WERI-Rb-1 (cell line): Measurements from ENCODE around the gene RNF20.

Source experiments
- DNase-seq: peaks from one replicate; pipeline ENCODE4 v3.0.0-alpha.2; 2020
- H3K27ac ChIP-seq: fragments of 250-450 bp; sonication (Bioruptor Pico); 2 replicates; pipeline ENCODE4 v1.5.1; 2020; ENCODE audit warnings: mild to moderate bottlenecking, moderate library complexity
- H3K27me3 ChIP-seq: fragments of 250-450 bp; sonication (Bioruptor Pico); 2 replicates; pipeline ENCODE4 v1.5.1; 2021; ENCODE audit warnings: mild to moderate bottlenecking, low read depth, moderate library complexity; ENCODE audit not compliant: insufficient read depth, severe bottlenecking
- H3K36me3 ChIP-seq: fragments of 250-450 bp; sonication (Bioruptor Pico); 2 replicates; pipeline ENCODE4 v1.5.1; 2020; ENCODE audit warnings: mild to moderate bottlenecking, moderate library complexity
- H3K4me3 ChIP-seq: 2 replicates; pipeline ENCODE4 v1.5.1; 2011; ENCODE audit warnings: low read depth, mild to moderate bottlenecking, control low read depth, low read length
- H3K9me3 ChIP-seq: fragments of 250-450 bp; sonication (Bioruptor Pico); 2 replicates; pipeline ENCODE4 v1.5.1; 2021; ENCODE audit warnings: mild to moderate bottlenecking, moderate library complexity; ENCODE audit not compliant: severe bottlenecking
- TF ChIP-seq, protein P1 (sequence below): IDR thresholded peaks from 2 replicates; pipeline ENCODE4 v1.5.1; 2011; ENCODE audit warnings: low read depth, mild to moderate bottlenecking, control low read depth, inconsistent platforms, low read length

Gene RNF20

DNA sequence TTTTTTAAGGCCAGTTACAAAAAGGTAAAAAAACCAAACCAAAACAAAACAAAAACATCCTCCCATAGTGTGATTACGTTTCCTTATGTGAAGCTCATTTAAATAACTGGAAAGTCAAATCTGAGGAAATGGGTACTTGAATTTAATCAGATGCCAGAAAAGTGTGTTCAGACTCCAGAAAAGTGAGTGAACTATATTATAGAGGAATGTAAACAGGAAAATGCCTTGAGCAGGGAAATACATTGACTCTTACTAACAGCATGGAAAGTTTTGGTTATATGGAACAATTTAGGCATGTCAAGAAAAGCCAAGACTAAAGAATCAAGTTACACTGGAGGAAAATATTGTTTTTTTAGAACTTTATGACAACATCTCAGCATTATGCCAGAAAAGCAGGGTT, 37.8 kb upstream of the RNF20 start:
- TF ChIP-seq, protein P1, sequence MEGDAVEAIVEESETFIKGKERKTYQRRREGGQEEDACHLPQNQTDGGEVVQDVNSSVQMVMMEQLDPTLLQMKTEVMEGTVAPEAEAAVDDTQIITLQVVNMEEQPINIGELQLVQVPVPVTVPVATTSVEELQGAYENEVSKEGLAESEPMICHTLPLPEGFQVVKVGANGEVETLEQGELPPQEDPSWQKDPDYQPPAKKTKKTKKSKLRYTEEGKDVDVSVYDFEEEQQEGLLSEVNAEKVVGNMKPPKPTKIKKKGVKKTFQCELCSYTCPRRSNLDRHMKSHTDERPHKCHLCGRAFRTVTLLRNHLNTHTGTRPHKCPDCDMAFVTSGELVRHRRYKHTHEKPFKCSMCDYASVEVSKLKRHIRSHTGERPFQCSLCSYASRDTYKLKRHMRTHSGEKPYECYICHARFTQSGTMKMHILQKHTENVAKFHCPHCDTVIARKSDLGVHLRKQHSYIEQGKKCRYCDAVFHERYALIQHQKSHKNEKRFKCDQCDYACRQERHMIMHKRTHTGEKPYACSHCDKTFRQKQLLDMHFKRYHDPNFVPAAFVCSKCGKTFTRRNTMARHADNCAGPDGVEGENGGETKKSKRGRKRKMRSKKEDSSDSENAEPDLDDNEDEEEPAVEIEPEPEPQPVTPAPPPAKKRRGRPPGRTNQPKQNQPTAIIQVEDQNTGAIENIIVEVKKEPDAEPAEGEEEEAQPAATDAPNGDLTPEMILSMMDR, result no peak
- no peak for DNase-seq
- Histone ChIP-seq H3K4me3 (no peak overlapping the region), H3K9me3 (no peaks in the 10 kb centered on the region), H3K27me3 (no peaks in the 10 kb centered on the region), H3K27ac (no peak overlapping the region), H3K36me3 (no peaks in the 10 kb centered on the region)

- TF ChIP-seq, protein P1, result no peak
- Histone ChIP-seq H3K9me3 (no peaks in the 10 kb centered on the region), H3K27ac (no peak overlapping the region), H3K27me3 (no peaks in the 10 kb centered on the region), H3K36me3 (no peaks in the 10 kb centered on the region), H3K4me3 (no peak overlapping the region)
- DNase-seq, result no peak
Measured at GRCh38 chr9:101498323-101498722, 35.3 kb upstream of the RNF20 start.

DNA sequence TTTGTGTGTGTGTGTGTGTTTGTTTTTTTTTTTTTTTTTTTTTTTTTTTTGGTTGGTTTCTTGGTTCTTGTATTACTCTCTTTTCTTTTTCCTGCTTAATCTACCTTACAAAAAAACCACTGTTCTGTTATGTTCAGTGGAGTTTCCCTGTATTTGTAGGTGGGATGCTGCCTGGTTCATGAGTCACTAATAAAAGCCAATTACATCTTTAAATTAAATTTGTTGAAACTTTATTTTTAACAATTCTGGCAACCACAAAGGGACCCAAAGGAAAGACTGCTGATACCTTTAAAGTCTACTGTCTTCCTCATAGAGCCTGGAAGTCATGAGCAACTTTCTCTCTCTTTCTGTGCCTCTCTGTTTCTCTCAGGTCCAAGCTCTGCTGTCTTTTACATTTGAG, 29.5 kb upstream of the RNF20 start:
- Histone ChIP-seq H3K36me3 (no peaks in the 10 kb centered on the region), H3K4me3 (no peak overlapping the region), H3K9me3 (no peaks in the 10 kb centered on the region), H3K27me3 (no peaks in the 10 kb centered on the region), H3K27ac (no peak overlapping the region)
- DNase-seq, result no peak
- TF ChIP-seq, protein P1, result no peak

DNA sequence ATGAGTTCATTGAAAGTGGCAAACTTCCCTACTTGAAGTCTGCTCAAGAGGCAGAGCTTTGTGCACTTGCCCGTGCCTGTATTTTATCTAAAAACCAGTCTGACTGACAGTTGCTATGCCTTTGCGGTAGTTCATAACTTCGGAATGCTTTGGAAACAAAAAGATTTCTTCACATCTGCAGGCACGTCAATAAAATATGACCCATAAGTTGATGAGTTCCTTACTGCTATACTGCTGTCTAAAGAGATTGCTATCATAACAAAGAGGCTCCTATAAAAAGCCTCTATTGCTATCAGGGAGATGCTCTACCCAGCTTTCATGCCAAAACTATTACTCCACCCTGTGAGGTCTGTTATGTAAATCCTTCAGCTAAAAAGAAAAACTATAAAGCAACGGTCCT, 25.4 kb upstream of the RNF20 start:
- TF ChIP-seq, protein P1, result no peak
- no peak for DNase-seq
- H3K36me3 ChIP-seq, result no peaks in the 10 kb centered on the region
- H3K9me3 ChIP-seq, result no peaks in the 10 kb centered on the region
- no peak overlapping the region for H3K4me3 ChIP-seq
- H3K27me3 ChIP-seq, result no peaks in the 10 kb centered on the region
- H3K27ac ChIP-seq, result no peak overlapping the region

DNA sequence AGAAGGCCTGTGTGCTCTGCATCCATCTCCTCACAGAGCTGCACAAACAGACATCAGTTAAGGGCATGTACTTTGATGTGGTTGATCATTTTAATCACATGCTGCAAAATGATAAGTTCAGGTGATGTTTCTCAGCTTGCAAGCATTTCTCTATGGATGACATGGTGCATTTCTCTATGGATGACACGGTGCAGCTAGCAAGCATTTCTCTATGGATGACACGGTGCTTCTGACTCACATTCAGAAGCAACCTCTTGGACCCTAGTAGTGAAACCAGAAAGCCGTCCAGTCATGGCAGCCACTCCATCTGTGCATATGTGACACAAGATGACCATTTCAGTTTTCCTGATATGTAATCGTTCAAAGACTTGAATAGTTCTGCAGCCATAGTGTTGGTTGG, 24.1 kb upstream of the RNF20 start:
- Histone ChIP-seq H3K27me3 (no peaks in the 10 kb centered on the region), H3K27ac (no peak overlapping the region), H3K9me3 (no peaks in the 10 kb centered on the region), H3K4me3 (no peak overlapping the region), H3K36me3 (no peaks in the 10 kb centered on the region)
- no peak for DNase-seq
- TF ChIP-seq, protein P1, result no peak

- no peak overlapping the region for H3K27ac ChIP-seq
- H3K4me3 ChIP-seq, result no peak overlapping the region
- no peak for DNase-seq
- H3K36me3 ChIP-seq, result no peaks in the 10 kb centered on the region
- H3K9me3 ChIP-seq, result no peaks in the 10 kb centered on the region
- no peaks in the 10 kb centered on the region for H3K27me3 ChIP-seq
- TF ChIP-seq, protein P1, result no peak
Measured at GRCh38 chr9:101510459-101510858, 23.2 kb upstream of the RNF20 start.
